ENCODE results near the gene LTBP4.
"Not testable (repeated sequence)": the region's sequence is repeated elsewhere in the genome, so short reads cannot be mapped to it uniquely, and the experiment has no call there.

The LTBP4 gene, protein sequence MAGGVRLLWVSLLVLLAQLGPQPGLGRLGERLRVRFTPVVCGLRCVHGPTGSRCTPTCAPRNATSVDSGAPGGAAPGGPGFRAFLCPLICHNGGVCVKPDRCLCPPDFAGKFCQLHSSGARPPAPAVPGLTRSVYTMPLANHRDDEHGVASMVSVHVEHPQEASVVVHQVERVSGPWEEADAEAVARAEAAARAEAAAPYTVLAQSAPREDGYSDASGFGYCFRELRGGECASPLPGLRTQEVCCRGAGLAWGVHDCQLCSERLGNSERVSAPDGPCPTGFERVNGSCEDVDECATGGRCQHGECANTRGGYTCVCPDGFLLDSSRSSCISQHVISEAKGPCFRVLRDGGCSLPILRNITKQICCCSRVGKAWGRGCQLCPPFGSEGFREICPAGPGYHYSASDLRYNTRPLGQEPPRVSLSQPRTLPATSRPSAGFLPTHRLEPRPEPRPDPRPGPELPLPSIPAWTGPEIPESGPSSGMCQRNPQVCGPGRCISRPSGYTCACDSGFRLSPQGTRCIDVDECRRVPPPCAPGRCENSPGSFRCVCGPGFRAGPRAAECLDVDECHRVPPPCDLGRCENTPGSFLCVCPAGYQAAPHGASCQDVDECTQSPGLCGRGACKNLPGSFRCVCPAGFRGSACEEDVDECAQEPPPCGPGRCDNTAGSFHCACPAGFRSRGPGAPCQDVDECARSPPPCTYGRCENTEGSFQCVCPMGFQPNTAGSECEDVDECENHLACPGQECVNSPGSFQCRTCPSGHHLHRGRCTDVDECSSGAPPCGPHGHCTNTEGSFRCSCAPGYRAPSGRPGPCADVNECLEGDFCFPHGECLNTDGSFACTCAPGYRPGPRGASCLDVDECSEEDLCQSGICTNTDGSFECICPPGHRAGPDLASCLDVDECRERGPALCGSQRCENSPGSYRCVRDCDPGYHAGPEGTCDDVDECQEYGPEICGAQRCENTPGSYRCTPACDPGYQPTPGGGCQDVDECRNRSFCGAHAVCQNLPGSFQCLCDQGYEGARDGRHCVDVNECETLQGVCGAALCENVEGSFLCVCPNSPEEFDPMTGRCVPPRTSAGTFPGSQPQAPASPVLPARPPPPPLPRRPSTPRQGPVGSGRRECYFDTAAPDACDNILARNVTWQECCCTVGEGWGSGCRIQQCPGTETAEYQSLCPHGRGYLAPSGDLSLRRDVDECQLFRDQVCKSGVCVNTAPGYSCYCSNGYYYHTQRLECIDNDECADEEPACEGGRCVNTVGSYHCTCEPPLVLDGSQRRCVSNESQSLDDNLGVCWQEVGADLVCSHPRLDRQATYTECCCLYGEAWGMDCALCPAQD (N-terminal part only)

DNA sequence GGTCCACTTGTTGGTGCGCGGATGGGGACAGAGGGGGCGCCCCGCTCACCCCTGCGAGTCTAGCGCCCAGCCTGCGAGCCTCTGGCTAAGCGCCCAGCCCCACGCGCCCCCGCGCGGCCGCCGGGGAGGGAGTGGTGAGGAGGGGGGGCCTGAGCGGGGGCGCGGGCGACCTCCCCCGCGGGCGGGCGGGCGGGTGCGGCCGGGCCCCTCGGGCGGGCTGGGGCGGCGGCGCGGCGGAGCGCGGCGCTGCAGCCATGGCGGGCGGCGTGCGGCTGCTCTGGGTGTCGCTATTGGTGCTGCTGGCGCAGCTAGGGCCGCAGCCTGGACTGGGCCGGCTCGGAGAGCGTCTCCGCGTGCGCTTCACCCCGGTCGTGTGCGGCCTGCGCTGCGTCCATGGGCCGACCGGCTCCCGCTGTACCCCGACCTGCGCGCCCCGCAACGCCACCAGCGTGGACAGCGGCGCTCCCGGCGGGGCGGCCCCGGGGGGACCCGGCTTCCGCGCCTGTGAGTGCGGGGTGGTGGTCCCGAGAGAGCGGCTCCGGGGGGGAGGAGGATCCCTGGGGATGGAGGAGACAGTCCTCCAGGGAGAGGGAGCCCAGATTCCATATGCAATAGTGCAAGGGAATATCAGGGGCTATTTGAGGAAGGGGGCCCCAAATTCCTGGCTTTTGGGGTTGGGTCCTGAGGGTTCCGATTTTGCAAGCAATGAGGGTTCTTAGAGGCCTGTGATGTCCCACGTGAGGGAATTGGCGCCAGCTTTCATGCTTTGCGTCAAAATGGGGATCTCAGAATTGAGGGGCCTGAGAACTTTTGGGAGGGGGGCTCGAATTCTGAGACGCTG, at the start of gene LTBP4:
TSS of gene LTBP4 (plus strand) at position 236 of the 841 bp plus-strand sequence. CDS start at position 255, 19 bp downstream.
- peaks cover 61% of the 10 kb centered on the region for H3K4me1 ChIP-seq (ENCODE audit: insufficient read depth, low read length)
- peak within 1 kb of the TSS; percentile 70 to 71 for H3K4me3 ChIP-seq (ENCODE audit: low read depth in 1 of 2, low read length in 2 of 2)
- H3K9ac ChIP-seq (ENCODE audit: low read length): peak within 1 kb of the TSS; percentile 53
- H3K27ac ChIP-seq (ENCODE audit: low read depth, low read length): peak within 1 kb of the TSS; percentile 59
- H3K27me3 ChIP-seq (ENCODE audit: control insufficient read depth in 1 of 2, insufficient read depth in 2 of 2, low read length in 2 of 2): peaks cover 10 to 66% of the 10 kb centered on the region in 2 donors
- H3K36me3 ChIP-seq (ENCODE audit: insufficient read depth, low read length): no peaks in the 10 kb centered on the region
- no peaks in the 10 kb centered on the region for H3K9me3 ChIP-seq (ENCODE audit: low read length)

DNA sequence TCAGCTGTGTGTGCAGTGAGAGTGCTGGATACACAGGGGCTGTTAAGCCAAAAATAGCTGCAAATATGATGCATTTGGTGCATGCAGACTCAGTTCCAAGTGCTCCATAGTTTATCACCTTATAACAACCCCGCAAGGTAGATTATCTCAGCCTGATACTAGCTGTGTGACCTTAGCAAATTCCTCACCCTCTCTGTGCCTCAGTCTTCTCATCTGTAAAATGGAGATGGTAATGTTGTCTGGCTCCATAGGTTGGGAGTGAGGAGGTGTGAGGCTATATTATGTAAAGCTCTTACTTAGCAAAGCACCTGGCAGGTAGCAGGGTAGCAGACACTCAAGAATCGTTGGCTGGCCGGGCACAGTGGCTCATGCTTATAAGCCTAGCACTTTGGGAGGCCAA, 48.3 kb upstream of the LTBP4 start:
- H3K4me1 ChIP-seq (ENCODE audit: insufficient read depth, low read length): peaks cover 3% of the 10 kb centered on the region
- no peaks in the 10 kb centered on the region for H3K9me3 ChIP-seq (ENCODE audit: low read length)
- no peak overlapping the region for H3K27ac ChIP-seq (ENCODE audit: low read depth, low read length)
- no peaks in the 10 kb centered on the region for H3K36me3 ChIP-seq (ENCODE audit: insufficient read depth, low read length)
- H3K4me3 ChIP-seq (ENCODE audit: low read depth in 1 of 2, low read length in 2 of 2): no peak overlapping the region
- H3K9ac ChIP-seq (ENCODE audit: low read length): no peak overlapping the region
- H3K27me3 ChIP-seq (ENCODE audit: control insufficient read depth in 1 of 2, insufficient read depth in 2 of 2, low read length in 2 of 2): peaks cover 14 to 25% of the 10 kb centered on the region in 2 donors

DNA sequence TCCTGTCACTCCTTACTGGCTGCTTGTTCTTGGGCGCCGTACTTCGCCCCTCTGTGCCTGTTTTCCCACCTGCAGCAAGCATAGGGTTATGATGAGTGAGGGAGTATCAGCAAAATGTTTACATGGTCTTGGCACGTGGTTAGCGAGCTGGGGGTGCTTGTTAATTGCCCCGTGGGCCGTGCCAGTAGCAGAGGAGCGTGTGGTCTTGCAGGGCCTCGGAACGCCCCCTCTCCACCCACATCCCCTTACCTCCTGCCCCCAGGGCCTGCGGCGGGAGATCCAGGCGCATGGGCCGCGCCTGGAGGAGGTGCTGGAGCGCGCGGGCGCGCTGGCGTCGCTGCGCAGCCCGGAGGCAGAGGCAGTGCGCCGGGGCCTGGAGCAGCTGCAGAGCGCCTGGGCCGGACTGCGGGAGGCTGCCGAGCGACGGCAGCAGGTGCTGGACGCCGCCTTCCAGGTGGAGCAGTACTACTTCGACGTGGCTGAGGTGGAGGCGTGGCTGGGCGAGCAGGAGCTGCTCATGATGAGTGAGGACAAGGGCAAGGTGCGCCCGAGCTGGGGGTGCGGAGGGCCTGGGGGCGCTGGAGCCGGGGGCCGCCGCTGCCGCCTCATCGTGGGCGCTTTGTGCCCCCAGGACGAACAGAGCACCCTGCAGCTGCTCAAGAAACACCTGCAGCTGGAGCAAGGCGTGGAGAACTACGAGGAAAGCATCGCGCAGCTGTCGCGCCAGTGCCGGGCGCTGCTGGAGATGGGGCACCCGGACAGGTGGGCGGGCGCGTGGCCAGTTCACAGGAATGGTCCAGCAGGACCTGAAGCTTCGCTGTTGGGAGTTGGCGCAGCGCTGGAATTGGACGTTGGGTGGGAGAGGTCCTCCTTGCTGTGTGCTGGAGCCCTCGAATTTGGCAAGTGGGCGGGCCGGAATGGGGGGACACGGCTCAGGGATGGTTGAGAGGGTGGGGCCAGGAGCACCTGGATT, 47.0 kb upstream of the LTBP4 start:
- H3K9ac ChIP-seq (ENCODE audit: low read length): no peak overlapping the region
- peaks cover 14 to 21% of the 10 kb centered on the region in 2 donors for H3K27me3 ChIP-seq (ENCODE audit: control insufficient read depth in 1 of 2, insufficient read depth in 2 of 2, low read length in 2 of 2)
- H3K27ac ChIP-seq (ENCODE audit: low read depth, low read length): no peak overlapping the region
- no peak overlapping the region for H3K4me3 ChIP-seq (ENCODE audit: low read depth in 1 of 2, low read length in 2 of 2)
- H3K36me3 ChIP-seq (ENCODE audit: insufficient read depth, low read length): no peaks in the 10 kb centered on the region
- H3K4me1 ChIP-seq (ENCODE audit: insufficient read depth, low read length): peaks cover 3% of the 10 kb centered on the region
- no peaks in the 10 kb centered on the region for H3K9me3 ChIP-seq (ENCODE audit: low read length)

DNA sequence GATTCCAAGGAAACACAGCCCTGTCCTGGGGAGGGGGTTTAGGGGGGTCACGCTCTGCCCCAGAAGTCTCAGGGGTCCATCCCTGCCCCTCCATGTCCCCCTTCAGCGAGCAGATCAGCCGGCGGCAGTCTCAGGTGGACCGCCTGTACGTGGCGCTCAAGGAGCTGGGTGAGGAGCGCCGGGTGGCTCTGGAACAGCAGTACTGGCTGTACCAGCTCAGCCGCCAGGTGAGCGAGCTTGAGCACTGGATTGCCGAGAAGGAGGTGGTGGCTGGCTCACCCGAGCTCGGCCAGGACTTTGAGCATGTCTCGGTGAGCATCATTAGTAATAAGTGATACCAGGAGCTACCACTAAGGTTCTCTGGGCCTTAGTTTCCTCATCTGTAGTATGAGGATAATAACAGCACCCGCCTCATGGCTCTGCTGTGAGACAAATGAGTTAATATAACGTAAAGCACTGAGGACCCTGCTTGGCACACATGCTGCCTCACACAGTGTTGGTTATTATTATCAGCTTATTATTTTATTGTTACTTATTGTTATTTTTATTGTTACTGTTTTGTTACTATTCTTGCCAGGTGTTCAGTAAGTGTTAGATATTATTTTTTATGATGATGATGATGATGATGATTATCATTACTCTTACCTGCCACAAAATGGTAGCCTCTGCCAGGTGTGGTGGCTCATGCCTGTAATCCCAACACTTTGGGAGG, 45.0 kb upstream of the LTBP4 start:
- no peak overlapping the region for H3K27ac ChIP-seq (ENCODE audit: low read depth, low read length)

DNA sequence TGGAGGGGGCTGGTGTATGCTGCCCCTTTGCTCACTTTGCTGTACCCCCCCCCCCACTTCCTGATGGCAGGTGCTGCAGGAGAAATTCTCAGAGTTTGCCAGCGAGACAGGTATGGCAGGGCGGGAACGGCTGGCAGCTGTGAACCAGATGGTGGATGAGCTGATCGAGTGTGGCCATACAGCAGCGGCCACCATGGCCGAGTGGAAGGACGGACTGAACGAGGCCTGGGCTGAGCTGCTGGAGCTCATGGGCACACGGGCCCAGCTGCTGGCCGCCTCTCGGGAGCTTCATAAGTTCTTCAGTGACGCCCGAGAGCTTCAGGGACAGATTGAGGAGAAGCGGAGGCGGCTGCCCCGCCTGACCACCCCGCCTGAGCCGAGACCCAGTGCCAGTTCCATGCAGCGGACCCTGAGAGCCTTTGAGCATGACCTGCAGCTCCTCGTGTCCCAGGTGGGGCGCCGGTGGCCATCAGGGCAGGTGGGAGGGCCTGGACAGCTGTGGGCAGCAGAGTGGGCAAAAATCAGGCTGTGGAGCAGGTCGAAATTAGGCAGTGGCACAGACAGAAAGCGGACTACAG, 44.1 kb upstream of the LTBP4 start:
- Histone ChIP-seq H3K4me3 (ENCODE audit: low read depth in 1 of 2, low read length in 2 of 2) (no peak overlapping the region), H3K36me3 (ENCODE audit: insufficient read depth, low read length) (no peaks in the 10 kb centered on the region), H3K9me3 (ENCODE audit: low read length) (no peaks in the 10 kb centered on the region), H3K27ac (ENCODE audit: low read depth, low read length) (no peak overlapping the region), H3K4me1 (ENCODE audit: insufficient read depth, low read length) (no peaks in the 10 kb centered on the region), H3K9ac (ENCODE audit: low read length) (no peak overlapping the region), H3K27me3 (ENCODE audit: control insufficient read depth in 1 of 2, insufficient read depth in 2 of 2, low read length in 2 of 2) (peaks cover 9% of the 10 kb centered on the region in 2 donors)

More for the DNA sequence above, 45.0 kb upstream of the LTBP4 start:
- H3K27me3 ChIP-seq (ENCODE audit: control insufficient read depth in 1 of 2, insufficient read depth in 2 of 2, low read length in 2 of 2): peaks cover 9% of the 10 kb centered on the region in 2 donors
- no peak overlapping the region for H3K4me3 ChIP-seq (ENCODE audit: low read depth in 1 of 2, low read length in 2 of 2)
- H3K36me3 ChIP-seq (ENCODE audit: insufficient read depth, low read length): no peaks in the 10 kb centered on the region
- H3K9ac ChIP-seq (ENCODE audit: low read length): no peak overlapping the region
- no peaks in the 10 kb centered on the region for H3K9me3 ChIP-seq (ENCODE audit: low read length)
- H3K4me1 ChIP-seq (ENCODE audit: insufficient read depth, low read length): no peaks in the 10 kb centered on the region

DNA sequence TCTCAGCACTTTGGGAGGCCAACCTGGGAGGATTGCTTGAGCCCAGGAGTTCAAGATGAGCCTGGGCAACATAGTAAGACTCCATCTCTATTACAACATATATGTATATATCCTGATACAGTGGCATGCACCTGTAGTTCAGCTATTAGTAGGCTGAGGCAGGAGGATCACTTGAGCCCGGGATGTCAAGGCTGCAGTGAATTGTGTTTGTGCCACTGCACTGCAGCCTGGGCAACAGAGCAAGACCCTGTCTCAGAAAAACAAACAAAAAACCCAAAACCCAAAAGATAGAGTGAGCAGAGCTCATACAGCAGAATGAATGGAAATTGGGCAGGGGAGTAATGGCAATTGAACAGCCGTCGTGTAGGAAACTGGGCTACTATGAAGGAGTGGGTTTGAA, 41.8 kb upstream of the LTBP4 start:
- Histone ChIP-seq H3K27ac (ENCODE audit: low read depth, low read length) (no peak overlapping the region), H3K9me3 (ENCODE audit: low read length) (no peaks in the 10 kb centered on the region), H3K4me3 (ENCODE audit: low read depth in 1 of 2, low read length in 2 of 2) (no peak overlapping the region), H3K9ac (ENCODE audit: low read length) (no peak overlapping the region), H3K27me3 (ENCODE audit: control insufficient read depth in 1 of 2, insufficient read depth in 2 of 2, low read length in 2 of 2) (peaks cover 0 to 1% of the 10 kb centered on the region in 2 donors), H3K4me1 (ENCODE audit: insufficient read depth, low read length) (no peaks in the 10 kb centered on the region), H3K36me3 (ENCODE audit: insufficient read depth, low read length) (no peaks in the 10 kb centered on the region)

DNA sequence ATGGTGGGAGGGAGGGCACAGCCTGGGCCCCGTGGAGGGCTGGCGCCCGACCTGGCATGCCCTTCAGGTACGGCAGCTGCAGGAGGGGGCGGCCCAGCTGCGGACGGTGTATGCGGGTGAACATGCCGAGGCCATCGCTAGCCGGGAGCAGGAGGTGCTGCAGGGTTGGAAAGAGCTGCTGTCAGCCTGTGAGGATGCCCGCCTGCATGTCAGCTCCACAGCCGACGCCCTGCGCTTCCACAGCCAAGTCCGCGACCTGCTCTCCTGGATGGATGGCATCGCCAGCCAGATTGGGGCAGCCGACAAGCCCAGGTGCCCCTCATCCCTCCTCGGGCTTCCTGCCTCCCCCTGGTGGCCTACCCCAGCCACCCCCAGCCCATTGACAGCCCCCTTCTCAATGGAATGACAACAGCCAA, 41.1 kb upstream of the LTBP4 start:
- Histone ChIP-seq H3K4me1 (ENCODE audit: insufficient read depth, low read length) (no peaks in the 10 kb centered on the region), H3K27ac (ENCODE audit: low read depth, low read length) (no peak overlapping the region), H3K4me3 (ENCODE audit: low read depth in 1 of 2, low read length in 2 of 2) (no peak overlapping the region), H3K9ac (ENCODE audit: low read length) (no peak overlapping the region), H3K36me3 (ENCODE audit: insufficient read depth, low read length) (no peaks in the 10 kb centered on the region), H3K9me3 (ENCODE audit: low read length) (no peaks in the 10 kb centered on the region), H3K27me3 (ENCODE audit: control insufficient read depth in 1 of 2, insufficient read depth in 2 of 2, low read length in 2 of 2) (no peaks in the 10 kb centered on the region)

DNA sequence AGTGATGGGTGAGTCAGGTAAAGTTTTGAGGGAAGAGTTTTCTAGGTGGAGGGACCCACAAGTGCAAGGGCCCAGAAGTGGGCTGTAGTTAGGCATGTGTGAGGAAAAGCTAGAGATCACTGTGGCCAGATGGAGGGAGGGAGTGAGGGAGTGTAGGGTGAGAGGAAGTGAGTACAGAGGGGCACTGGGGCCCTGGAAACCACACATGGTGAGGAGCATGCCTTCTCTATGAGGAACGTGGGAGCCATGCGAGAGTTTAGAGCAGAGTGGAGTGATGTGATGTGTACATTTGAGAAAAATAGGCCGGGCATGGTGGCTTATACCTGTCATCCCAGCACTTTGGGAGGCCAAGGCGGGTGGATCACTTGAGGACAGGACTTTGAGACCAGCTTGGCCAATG, 39.2 kb upstream of the LTBP4 start:
- Histone ChIP-seq H3K27me3 (ENCODE audit: control insufficient read depth in 1 of 2, insufficient read depth in 2 of 2, low read length in 2 of 2) (peaks cover 14 to 15% of the 10 kb centered on the region in 2 donors), H3K27ac (ENCODE audit: low read depth, low read length) (no peak overlapping the region), H3K9ac (ENCODE audit: low read length) (no peak overlapping the region), H3K9me3 (ENCODE audit: low read length) (no peaks in the 10 kb centered on the region), H3K4me3 (ENCODE audit: low read depth in 1 of 2, low read length in 2 of 2) (no peak overlapping the region), H3K4me1 (ENCODE audit: insufficient read depth, low read length) (no peaks in the 10 kb centered on the region), H3K36me3 (ENCODE audit: insufficient read depth, low read length) (no peaks in the 10 kb centered on the region)

DNA sequence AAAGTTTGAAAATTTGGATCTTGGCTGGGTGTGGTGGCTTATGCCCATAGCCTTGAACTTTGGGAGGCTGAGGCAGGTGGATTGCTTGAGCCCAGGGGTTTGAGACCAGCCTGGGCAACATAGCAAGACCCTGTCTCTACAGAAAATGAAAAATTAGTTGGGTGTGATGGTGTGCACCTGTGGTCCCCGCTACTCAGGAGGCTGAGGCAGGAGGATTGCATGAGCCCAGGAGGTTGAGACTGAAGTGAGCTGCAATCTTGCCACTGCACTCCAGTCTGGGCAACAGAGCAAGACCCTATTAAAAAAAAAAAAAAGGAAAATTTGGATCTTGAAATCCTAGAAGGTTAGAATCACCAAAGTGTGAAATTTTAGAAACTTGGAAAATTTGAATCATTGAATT, 36.6 kb upstream of the LTBP4 start:
- H3K4me3 ChIP-seq (ENCODE audit: low read depth in 1 of 2, low read length in 2 of 2); H3K9ac ChIP-seq (ENCODE audit: low read length); H3K27ac ChIP-seq (ENCODE audit: low read depth, low read length); H3K4me1 ChIP-seq (ENCODE audit: insufficient read depth, low read length); H3K36me3 ChIP-seq (ENCODE audit: insufficient read depth, low read length); H3K9me3 ChIP-seq (ENCODE audit: low read length): not testable (repeated sequence)
- H3K27me3 ChIP-seq (ENCODE audit: control insufficient read depth in 1 of 2, insufficient read depth in 2 of 2, low read length in 2 of 2): peaks cover 22 to 29% of the 10 kb centered on the region in 2 donors

Measured in muscle layer of colon (tissue), 2 donors.